Measurements from ENCODE around the gene NOL9. TPM values are rescaled to one million over a fixed set of nuclear protein-coding genes. Genes with fewer than 3 reads are reported as not detected.

The NOL9 gene
- total and polyA plus RNA-seq, 2 of the 13 experiments (the other 11 are each of a cell fraction or from before 2014, with no cell fraction given) = 18.0 to 24.7 TPM

DNA sequence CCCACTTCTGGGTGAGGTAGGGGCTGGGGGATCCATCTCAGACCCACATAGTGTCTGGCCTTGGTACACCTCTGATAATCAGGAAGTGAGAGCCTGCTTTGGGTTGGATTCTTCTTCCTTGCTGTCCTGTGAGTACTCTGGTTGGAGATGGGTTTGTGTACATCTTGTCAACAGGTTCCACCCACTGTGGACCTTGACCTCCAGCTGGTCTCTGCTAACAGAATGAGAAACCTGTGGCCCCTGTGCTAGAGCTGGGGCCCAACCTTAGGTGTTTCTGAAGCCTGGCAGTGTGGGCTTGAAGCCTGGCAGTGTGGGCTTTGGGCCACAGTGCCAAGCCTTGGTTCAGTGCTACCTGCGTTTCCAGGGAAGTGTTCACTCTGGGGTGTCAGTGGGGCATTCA lies 28.1 kb upstream of the NOL9 start (continued):
- TF ChIP-seq, protein P1, sequence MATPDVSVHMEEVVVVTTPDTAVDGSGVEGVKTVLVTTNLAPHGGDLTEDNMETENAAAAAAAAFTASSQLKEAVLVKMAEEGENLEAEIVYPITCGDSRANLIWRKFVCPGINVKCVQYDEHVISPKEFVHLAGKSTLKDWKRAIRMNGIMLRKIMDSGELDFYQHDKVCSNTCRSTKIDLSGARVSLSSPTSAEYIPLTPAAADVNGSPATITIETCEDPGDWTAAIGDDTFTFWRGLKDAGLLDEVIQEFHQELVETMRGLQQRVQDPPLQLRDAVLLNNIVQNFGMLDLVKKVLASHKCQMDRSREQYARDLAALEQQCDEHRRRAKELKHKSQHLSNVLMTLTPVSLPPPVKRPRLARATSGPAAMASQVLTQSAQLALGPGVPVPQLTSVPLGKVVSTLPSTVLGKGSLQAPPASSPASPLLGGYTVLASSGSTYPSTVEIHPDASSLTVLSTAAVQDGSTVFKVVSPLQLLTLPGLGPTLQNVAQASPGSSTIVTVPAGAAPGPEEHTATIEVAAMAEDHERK (CRISPR knock-in tag; IDR thresholded peaks at IDR 0.05; ENCODE audit: low read depth) = no peak
- TF ChIP-seq, protein P2, sequence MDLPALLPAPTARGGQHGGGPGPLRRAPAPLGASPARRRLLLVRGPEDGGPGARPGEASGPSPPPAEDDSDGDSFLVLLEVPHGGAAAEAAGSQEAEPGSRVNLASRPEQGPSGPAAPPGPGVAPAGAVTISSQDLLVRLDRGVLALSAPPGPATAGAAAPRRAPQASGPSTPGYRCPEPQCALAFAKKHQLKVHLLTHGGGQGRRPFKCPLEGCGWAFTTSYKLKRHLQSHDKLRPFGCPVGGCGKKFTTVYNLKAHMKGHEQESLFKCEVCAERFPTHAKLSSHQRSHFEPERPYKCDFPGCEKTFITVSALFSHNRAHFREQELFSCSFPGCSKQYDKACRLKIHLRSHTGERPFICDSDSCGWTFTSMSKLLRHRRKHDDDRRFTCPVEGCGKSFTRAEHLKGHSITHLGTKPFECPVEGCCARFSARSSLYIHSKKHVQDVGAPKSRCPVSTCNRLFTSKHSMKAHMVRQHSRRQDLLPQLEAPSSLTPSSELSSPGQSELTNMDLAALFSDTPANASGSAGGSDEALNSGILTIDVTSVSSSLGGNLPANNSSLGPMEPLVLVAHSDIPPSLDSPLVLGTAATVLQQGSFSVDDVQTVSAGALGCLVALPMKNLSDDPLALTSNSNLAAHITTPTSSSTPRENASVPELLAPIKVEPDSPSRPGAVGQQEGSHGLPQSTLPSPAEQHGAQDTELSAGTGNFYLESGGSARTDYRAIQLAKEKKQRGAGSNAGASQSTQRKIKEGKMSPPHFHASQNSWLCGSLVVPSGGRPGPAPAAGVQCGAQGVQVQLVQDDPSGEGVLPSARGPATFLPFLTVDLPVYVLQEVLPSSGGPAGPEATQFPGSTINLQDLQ (CRISPR knock-in tag; IDR thresholded peaks at IDR 0.05) = no peak
- TF ChIP-seq RARG (CRISPR knock-in tag; IDR thresholded peaks at IDR 0.05; ENCODE audit: low read depth) (no peak), ZSCAN9 (CRISPR knock-in tag; IDR thresholded peaks at IDR 0.05; ENCODE audit: borderline replicate concordance) (peak; percentile 71; the same call in 1 of the 2 replicates), GATAD1 (CRISPR knock-in tag; IDR thresholded peaks at IDR 0.05) (peak; percentile 76; the same call in 1 of the 2 replicates), NKX3-1 (CRISPR knock-in tag; IDR thresholded peaks at IDR 0.05) (no peak), YEATS4 (CRISPR knock-in tag; IDR thresholded peaks at IDR 0.05; ENCODE audit: borderline replicate concordance) (no peak), U2AF1 (optimal IDR thresholded peaks at IDR 0.05; ENCODE audit: low read depth, low read length) (no peak), ZNF3 (CRISPR knock-in tag; IDR thresholded peaks at IDR 0.05) (no peak), ZBTB14 (CRISPR knock-in tag; IDR thresholded peaks at IDR 0.05) (no peak), RFX1 (IDR thresholded peaks at IDR 0.05) (no peak), ONECUT2 (CRISPR knock-in tag; IDR thresholded peaks at IDR 0.05) (no peak), ZNF547 (CRISPR knock-in tag; IDR thresholded peaks at IDR 0.05) (no peak; the same call in 1 of the 2 replicates), KDM6A (CRISPR knock-in tag; IDR thresholded peaks at IDR 0.05; ENCODE audit: low read depth) (peak; percentile 92), JDP2 (CRISPR knock-in tag; IDR thresholded peaks at IDR 0.05; ENCODE audit: borderline replicate concordance) (no peak), ZNF737 (CRISPR knock-in tag; IDR thresholded peaks at IDR 0.05; ENCODE audit: borderline replicate concordance) (no peak), ZKSCAN5 (CRISPR knock-in tag; IDR thresholded peaks at IDR 0.05) (no peak)
- TF ChIP-seq, protein P3, sequence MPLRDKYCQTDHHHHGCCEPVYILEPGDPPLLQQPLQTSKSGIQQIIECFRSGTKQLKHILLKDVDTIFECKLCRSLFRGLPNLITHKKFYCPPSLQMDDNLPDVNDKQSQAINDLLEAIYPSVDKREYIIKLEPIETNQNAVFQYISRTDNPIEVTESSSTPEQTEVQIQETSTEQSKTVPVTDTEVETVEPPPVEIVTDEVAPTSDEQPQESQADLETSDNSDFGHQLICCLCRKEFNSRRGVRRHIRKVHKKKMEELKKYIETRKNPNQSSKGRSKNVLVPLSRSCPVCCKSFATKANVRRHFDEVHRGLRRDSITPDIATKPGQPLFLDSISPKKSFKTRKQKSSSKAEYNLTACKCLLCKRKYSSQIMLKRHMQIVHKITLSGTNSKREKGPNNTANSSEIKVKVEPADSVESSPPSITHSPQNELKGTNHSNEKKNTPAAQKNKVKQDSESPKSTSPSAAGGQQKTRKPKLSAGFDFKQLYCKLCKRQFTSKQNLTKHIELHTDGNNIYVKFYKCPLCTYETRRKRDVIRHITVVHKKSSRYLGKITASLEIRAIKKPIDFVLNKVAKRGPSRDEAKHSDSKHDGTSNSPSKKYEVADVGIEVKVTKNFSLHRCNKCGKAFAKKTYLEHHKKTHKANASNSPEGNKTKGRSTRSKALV (CRISPR knock-in tag; IDR thresholded peaks at IDR 0.05) = no peak
- TF ChIP-seq, protein P4, sequence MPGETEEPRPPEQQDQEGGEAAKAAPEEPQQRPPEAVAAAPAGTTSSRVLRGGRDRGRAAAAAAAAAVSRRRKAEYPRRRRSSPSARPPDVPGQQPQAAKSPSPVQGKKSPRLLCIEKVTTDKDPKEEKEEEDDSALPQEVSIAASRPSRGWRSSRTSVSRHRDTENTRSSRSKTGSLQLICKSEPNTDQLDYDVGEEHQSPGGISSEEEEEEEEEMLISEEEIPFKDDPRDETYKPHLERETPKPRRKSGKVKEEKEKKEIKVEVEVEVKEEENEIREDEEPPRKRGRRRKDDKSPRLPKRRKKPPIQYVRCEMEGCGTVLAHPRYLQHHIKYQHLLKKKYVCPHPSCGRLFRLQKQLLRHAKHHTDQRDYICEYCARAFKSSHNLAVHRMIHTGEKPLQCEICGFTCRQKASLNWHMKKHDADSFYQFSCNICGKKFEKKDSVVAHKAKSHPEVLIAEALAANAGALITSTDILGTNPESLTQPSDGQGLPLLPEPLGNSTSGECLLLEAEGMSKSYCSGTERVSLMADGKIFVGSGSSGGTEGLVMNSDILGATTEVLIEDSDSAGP (CRISPR knock-in tag; IDR thresholded peaks at IDR 0.05; ENCODE audit: borderline replicate concordance) = no peak
